Measurements from ENCODE around the gene DEK. TPM values are rescaled to one million over a fixed set of nuclear protein-coding genes. Genes with fewer than 3 reads are reported as not detected.

The DEK gene
- total RNA-seq, 1 donor from 2014 or later: 197 TPM

DNA sequence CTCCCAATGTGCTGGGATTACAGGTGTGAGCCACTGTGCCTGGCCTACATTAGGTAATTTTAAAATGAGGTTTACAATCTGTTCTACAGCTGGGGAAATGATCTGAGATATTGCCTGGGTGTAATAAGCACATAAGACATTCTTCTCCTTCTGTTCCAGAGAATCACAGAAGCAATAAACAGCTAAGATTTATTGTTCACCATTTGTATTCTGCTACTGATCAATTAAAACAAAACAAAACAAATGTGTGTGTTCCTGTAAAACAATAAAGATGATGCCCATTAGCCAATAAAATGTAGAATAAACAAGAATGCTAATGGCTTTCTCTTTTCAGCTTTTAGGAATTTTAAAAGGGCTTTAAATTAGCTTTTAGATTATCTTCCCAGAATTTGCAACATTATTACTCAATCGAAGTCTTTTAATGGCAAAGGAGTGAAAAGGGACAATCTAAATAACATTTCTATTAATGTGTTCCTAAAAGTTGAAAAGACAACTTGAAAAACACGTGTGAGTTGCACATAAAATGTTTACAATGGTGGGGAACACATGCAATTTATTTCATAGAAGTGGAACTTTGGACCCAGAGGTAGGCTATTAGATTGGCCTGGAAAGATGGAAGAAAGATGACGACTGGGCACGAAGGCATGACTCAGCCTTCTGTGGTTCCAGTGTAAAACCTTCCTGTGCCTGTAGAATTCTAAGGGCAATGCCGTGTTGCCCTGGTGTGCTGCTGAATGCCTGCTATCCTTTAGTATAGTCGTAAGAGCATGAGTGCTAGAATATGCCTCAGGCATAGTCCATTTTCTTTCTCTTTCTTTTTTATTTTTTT, 29.0 kb upstream of the DEK start:
- H3K4me3 ChIP-seq (ENCODE audit: low read depth, low read length): no peak overlapping the region
- DNase-seq (ENCODE audit: low read depth): no peak
- TF ChIP-seq CTCF (conservative IDR thresholded peaks at IDR 0.05; ENCODE audit: low read depth, low read length): no peak

DNA sequence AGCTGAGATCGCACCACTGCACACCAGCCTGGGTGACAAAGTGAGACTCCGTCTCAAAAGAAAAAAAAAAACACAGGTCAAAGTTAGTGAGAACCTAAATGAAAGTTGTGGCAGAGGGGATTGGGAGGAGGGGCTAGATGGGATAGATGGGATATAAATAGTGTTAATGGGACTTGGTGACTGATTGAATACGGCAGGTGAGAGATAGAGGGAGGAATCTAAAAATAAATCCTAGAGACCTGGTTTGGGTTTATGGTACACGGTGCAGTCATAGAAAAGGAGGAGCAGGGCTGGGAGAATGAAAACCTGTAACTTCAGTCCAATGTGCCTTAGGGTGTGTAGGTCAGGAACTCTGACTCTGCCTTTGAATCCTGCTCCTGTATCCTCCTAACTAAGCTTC, 25.0 kb upstream of the DEK start:
- TF ChIP-seq CTCF (conservative IDR thresholded peaks at IDR 0.05; ENCODE audit: low read depth, low read length): no peak
- no peak overlapping the region for H3K4me3 ChIP-seq (ENCODE audit: low read depth, low read length)
- DNase-seq (ENCODE audit: low read depth): no peak

DNA sequence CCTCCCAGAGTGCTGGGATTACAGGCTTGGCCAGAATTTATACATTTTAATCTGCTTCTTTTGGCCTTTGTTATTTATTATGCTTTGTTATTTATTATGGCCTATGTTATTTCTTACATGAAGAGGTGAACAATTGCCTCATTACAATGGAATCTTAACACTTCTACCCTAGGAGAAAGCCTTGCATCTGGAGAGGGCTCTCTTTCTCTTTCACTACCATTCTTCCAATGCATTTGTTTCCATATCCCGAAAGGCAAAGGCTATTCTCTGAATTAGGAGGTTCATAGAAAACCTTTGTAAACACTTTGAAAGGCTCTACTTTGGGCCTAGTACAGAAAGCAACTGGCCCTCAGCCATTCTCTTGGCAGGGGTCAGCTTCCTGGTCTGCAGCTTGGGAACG, 19.9 kb upstream of the DEK start:
- H3K4me3 ChIP-seq (ENCODE audit: low read depth, low read length): no peak overlapping the region
- no peak for TF ChIP-seq CTCF (conservative IDR thresholded peaks at IDR 0.05; ENCODE audit: low read depth, low read length)
- DNase-seq (ENCODE audit: low read depth): no peak

- TF ChIP-seq CTCF (conservative IDR thresholded peaks at IDR 0.05; ENCODE audit: low read depth, low read length): no peak
- no peak for DNase-seq (ENCODE audit: low read depth)
- no peak overlapping the region for H3K4me3 ChIP-seq (ENCODE audit: low read depth, low read length)
Observed at GRCh38 chr6:18281564-18281963, 17.2 kb upstream of the DEK start.

GRCh38 chr6:18280084-18280483, 15.8 kb upstream of the DEK start:
- H3K4me3 ChIP-seq (ENCODE audit: low read depth, low read length): no peak overlapping the region
- DNase-seq (ENCODE audit: low read depth): no peak
- no peak for TF ChIP-seq CTCF (conservative IDR thresholded peaks at IDR 0.05; ENCODE audit: low read depth, low read length)

DNA sequence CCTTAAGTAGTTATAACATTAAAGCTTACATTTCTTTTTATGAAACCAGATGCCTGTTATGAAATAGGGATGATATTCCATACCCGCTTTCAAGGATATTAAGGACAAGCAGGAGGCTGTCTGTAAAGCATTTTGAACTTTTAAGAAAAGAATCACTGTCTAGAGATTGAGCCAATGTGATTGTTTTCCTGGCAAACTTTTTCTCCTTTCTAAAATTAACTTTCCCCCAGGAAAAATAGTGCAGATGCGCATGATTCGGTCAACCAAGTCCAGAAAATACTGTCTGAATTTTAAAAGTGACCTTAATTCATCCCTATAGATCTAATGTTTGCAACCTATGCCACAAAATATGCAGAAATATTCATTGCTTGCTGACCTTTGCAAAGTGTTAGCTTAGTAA, 15.1 kb upstream of the DEK start:
- H3K4me3 ChIP-seq (ENCODE audit: low read depth, low read length): no peak overlapping the region
- no peak for DNase-seq (ENCODE audit: low read depth)
- no peak for TF ChIP-seq CTCF (conservative IDR thresholded peaks at IDR 0.05; ENCODE audit: low read depth, low read length)
